ENCODE data around the gene ANKH. TPM values are rescaled to one million over a fixed set of nuclear protein-coding genes. Genes with fewer than 3 reads are reported as not detected.
A peak's percentile ranks its signal among the peaks of the same experiment; 100 is the strongest.

The ANKH gene
- total RNA-seq, 4 donors from 2014 or later = 33.4 to 49.4 (median 38.0) TPM

DNA sequence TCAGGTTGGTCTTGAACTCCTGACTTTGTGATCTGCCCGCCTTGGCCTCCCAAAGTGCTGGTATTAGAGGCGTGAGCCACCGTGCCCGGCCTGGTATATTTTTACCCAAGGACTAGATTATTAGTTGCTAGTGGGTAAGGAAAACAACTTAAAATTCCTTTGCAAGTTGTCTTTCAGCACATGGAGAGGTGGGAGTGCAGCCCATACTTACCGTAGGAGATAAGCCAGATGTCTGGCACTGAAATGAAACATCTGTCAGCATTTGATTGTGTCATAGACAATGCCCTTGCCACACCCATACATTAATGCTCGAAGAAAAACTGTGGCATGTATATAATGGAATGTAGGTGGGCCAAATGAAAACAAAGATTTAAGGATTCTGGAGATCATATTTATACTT, 36.6 kb upstream of the ANKH start:
- intact Hi-C loops (cut with DNase I) = no loop called here
- 69% methylated on average over 6 of the region's 6 CpGs for WGBS
- no peak for DNase-seq (ENCODE audit: extremely low spot score)
- Histone ChIP-seq H3K27me3 (no peaks in the 10 kb centered on the region), H3K27ac (replicated peaks in 1 of 4) (no peak overlapping the region), H3K9me3 (no peaks in the 10 kb centered on the region), H3K4me1 (peaks cover 0 to under 1% (median 0%) of the 10 kb centered on the region in 4 donors), H3K4me3 (no peak overlapping the region), H3K36me3 (no peaks in the 10 kb centered on the region)
- TF ChIP-seq POLR2AphosphoS5 (IDR thresholded peaks at IDR 0.05) = no peak
- no peak for TF ChIP-seq EP300 (IDR thresholded peaks at IDR 0.05)
- no peak for TF ChIP-seq POLR2A (IDR thresholded peaks at IDR 0.05; ENCODE audit: low read depth)
- TF ChIP-seq, protein P1, sequence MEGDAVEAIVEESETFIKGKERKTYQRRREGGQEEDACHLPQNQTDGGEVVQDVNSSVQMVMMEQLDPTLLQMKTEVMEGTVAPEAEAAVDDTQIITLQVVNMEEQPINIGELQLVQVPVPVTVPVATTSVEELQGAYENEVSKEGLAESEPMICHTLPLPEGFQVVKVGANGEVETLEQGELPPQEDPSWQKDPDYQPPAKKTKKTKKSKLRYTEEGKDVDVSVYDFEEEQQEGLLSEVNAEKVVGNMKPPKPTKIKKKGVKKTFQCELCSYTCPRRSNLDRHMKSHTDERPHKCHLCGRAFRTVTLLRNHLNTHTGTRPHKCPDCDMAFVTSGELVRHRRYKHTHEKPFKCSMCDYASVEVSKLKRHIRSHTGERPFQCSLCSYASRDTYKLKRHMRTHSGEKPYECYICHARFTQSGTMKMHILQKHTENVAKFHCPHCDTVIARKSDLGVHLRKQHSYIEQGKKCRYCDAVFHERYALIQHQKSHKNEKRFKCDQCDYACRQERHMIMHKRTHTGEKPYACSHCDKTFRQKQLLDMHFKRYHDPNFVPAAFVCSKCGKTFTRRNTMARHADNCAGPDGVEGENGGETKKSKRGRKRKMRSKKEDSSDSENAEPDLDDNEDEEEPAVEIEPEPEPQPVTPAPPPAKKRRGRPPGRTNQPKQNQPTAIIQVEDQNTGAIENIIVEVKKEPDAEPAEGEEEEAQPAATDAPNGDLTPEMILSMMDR (IDR thresholded peaks at IDR 0.05) = no peak

DNA sequence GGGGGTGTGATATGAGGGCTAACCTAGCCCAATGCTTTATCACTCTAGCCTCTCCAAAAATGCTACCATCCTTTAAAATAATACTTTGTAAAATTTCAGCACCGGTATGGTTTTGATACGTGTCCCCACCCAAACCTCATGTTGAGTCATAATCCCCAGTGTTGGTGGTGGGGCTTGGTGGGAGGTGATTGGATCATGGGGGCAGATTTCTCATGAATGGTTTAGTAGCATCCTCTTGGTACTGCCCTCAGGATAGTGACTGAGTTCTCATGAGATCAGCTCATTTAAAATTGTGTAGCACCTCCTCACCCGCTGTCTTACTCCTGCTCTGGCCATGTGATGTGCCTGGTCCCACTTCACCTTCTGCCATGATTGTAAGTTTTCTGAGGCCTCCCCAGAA, 35.0 kb upstream of the ANKH start:
- intact Hi-C loops (cut with DNase I) = no loop called here
- Histone ChIP-seq H3K27me3 (no peaks in the 10 kb centered on the region), H3K4me1 (peaks cover 0 to 10% (median 3%) of the 10 kb centered on the region in 4 donors), H3K4me3 (no peak overlapping the region), H3K36me3 (no peaks in the 10 kb centered on the region), H3K27ac (replicated peaks in 1 of 4) (no peak overlapping the region), H3K9me3 (no peaks in the 10 kb centered on the region)
- TF ChIP-seq POLR2AphosphoS5 (IDR thresholded peaks at IDR 0.05) = no peak
- TF ChIP-seq, protein P1 (IDR thresholded peaks at IDR 0.05) = no peak
- no peak for TF ChIP-seq POLR2A (IDR thresholded peaks at IDR 0.05; ENCODE audit: low read depth)
- TF ChIP-seq EP300 (IDR thresholded peaks at IDR 0.05) = no peak
- no peak for DNase-seq (ENCODE audit: extremely low spot score)
- 97% methylated on average over 3 of the region's 3 CpGs for WGBS

DNA sequence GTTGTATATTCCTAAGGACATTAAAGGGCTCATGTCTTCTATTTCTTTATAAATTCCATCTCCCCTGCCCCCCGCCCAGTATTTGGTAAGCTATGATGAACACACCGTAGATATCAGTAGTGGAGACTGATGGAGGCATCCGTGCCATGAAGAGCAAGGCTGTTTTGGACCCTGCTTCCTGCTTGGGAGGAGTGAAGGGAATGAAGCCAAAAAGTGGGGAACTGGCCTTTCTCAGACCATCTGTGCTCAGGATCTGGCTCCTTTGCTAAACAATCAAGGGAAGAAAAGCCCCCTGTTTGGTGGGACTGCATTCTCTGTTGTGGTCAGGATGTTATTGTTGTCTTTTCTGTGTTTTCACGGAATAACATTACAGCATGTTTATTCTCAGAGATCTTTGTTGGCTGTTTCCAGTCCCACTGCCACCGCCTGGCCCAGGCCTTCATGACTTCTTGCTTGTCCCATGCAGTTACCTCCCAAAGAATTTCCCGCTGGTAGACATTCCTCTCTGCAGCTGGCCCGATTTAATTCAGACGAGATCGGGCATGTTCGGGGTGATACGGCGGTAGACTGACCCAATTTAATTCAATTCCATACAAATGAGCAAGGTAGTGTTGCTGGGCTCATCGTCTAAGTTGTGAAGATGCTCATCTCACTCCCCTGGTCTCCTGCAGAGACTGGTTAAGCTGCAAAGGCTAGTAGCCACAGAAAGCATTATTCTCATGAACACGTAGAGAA, 31.4 kb upstream of the ANKH start:
- H3K9me3 ChIP-seq = no peaks in the 10 kb centered on the region
- TF ChIP-seq EP300 (IDR thresholded peaks at IDR 0.05) = no peak
- TF ChIP-seq, protein P1 (IDR thresholded peaks at IDR 0.05) = no peak
- TF ChIP-seq POLR2AphosphoS5 (IDR thresholded peaks at IDR 0.05) = no peak
- H3K36me3 ChIP-seq = no peaks in the 10 kb centered on the region
- WGBS = 82% methylated on average over 14 of the region's 14 CpGs
- H3K4me3 ChIP-seq = no peak overlapping the region
- no peak for DNase-seq (ENCODE audit: extremely low spot score)
- H3K4me1 ChIP-seq = peaks cover 7 to 23% (median 11%) of the 10 kb centered on the region in 4 donors
- H3K27ac ChIP-seq (replicated peaks in 1 of 4) = no peak overlapping the region
- H3K27me3 ChIP-seq = no peaks in the 10 kb centered on the region
- intact Hi-C loops (cut with DNase I) = no loop called here

DNA sequence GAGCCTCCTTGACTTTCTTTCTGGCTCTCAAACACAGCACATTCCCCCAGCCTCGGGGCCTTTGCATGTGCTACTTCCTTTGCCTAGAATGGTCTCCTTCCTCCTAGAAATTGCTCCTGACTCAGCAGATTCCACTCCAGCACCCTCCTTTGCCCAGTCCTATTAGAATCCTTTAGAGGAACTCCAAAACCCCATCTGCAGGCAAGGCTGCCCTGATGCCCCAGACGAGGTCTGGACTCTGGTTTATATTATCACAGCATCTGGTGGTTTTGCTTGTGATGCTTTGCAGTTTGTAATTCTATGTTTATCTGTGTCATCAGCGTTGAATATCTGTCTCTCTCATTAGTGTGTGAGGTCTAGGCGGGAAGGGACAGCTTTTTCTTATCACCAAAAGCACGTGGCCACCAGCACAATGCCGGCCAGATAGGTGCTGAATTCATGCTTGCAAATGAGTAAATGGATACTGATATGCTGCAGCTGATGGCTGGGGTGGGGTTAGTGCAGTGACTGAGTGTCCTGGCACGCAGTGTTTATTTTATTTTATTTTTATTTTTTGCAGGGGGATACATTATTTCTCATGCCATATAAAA, 30.0 kb upstream of the ANKH start:
- intact Hi-C loops (cut with DNase I) = no loop called here
- no peak for DNase-seq (ENCODE audit: extremely low spot score)
- H3K27me3 ChIP-seq = no peaks in the 10 kb centered on the region
- peak overlapping the region; percentile 28 to 49 (median 40) for H3K27ac ChIP-seq (replicated peaks in 1 of 4)
- H3K36me3 ChIP-seq = no peaks in the 10 kb centered on the region
- no peaks in the 10 kb centered on the region for H3K9me3 ChIP-seq
- peaks cover 7 to 23% (median 11%) of the 10 kb centered on the region in 4 donors for H3K4me1 ChIP-seq
- 48% methylated on average over 7 of the region's 7 CpGs for WGBS
- no peak for TF ChIP-seq POLR2A (IDR thresholded peaks at IDR 0.05; ENCODE audit: low read depth)
- TF ChIP-seq, protein P1 (IDR thresholded peaks at IDR 0.05) = no peak
- no peak for TF ChIP-seq EP300 (IDR thresholded peaks at IDR 0.05)
- no peak for TF ChIP-seq POLR2AphosphoS5 (IDR thresholded peaks at IDR 0.05)
- no peak overlapping the region for H3K4me3 ChIP-seq
